Natural killer cell (primary cell): Measurements from ENCODE around the gene RAPGEF1. TPM values are rescaled to one million over a fixed set of nuclear protein-coding genes. Genes with fewer than 3 reads are reported as not detected.

Experiments
- ATAC-seq, 3 donors: fragments of 150-1000 bp in 2 of 3; fragments of 200-7000 bp in 1 of 3; cut with Tn5 transposase; 1 replicate in 1 of 3; 2 replicates in 2 of 3; pipeline ENCODE4 v1.10.0; 2021; ENCODE audit warnings: mild to moderate bottlenecking in 2 of 3, moderate library complexity in 2 of 3
- DNase-seq, 2 donors: peaks; one replicate each; pipeline versions ENCODE4 v3.0.0 to v3.0.0-alpha.2; 2013 to 2021; ENCODE audit warnings: mixed read lengths in 1 of 2
- H3K27ac ChIP-seq: one replicate; pipeline ENCODE4 v1.5.1; 2013; ENCODE audit warnings: mild to moderate bottlenecking, low read length
- H3K27me3 ChIP-seq: one replicate; pipeline ENCODE4 v1.6.1; 2013; ENCODE audit warnings: low read length; ENCODE audit not compliant: control insufficient read depth, insufficient read depth
- H3K36me3 ChIP-seq: one replicate; pipeline ENCODE4 v1.6.1; 2013; ENCODE audit warnings: low read length; ENCODE audit not compliant: control insufficient read depth, insufficient read depth
- H3K4me1 ChIP-seq: one replicate; pipeline ENCODE4 v1.6.1; 2013; ENCODE audit warnings: low read length; ENCODE audit not compliant: control insufficient read depth, insufficient read depth
- H3K4me3 ChIP-seq: one replicate; pipeline ENCODE4 v1.5.1; 2013; ENCODE audit warnings: low read length
- H3K9me3 ChIP-seq: one replicate; pipeline ENCODE4 v1.6.1; 2013; ENCODE audit warnings: low read length; ENCODE audit not compliant: control insufficient read depth, insufficient read depth
- H3K27ac Mint-ChIP-seq, 2 donors: one replicate each; pipeline ENCODE4 v1.8.0; 2022; ENCODE audit warnings: mild to moderate bottlenecking in 2 of 2, mixed read lengths in 2 of 2, moderate library complexity in 1 of 2
- H3K27me3 Mint-ChIP-seq, 2 donors: one replicate each; pipeline ENCODE4 v1.8.0; 2022; ENCODE audit warnings: low read depth in 2 of 2, mixed read lengths in 2 of 2
- H3K36me3 Mint-ChIP-seq: one replicate; pipeline ENCODE4 v1.8.0; 2022; ENCODE audit warnings: mixed read lengths
- H3K4me1 Mint-ChIP-seq, 2 donors: one replicate each; pipeline ENCODE4 v1.8.0; 2022; ENCODE audit warnings: mixed read lengths in 2 of 2
- H3K4me3 Mint-ChIP-seq: one replicate; pipeline ENCODE4 v1.8.0; 2022; ENCODE audit warnings: mild to moderate bottlenecking, moderate library complexity, mixed read lengths
- H3K9me3 Mint-ChIP-seq, 2 donors: one replicate each; pipeline ENCODE4 v1.8.0; 2022; ENCODE audit warnings: mixed read lengths in 2 of 2
- CTCF ChIP-seq: fragments of 200-600 bp; IDR thresholded peaks from one replicate; pipeline ENCODE4 v1.8.0; 2022; ENCODE audit warnings: antibody characterized with exemption
- WGBS: methylation state at CpG from one replicate; pipeline ENCODE4 v1.1.7; 2013; ENCODE audit warnings: missing lambda C conversion rate; ENCODE audit not compliant: insufficient coverage; 5-methylcytosine and 5-hydroxymethylcytosine counted together
- intact Hi-C: fragments of 100-400 bp; cut with micrococcal nuclease; formaldehyde crosslinking; loops from one replicate; pipeline ENCODE4 v1.14.2; 2022
- total RNA-seq, 4 donors: library from RNA; stranded (reverse); fragments of 120-200 nt in 1 of 4; gene quantifications; one replicate each; pipeline versions ENCODE4 v1.2.3 to v1.2.4, GENCODE V29; 2013 to 2022

Gene RAPGEF1
- total RNA-seq, 3 donors from 2014 or later (not counting 1 experiment from before 2014, with no cell fraction given): 210 to 224 (median 222) TPM

DNA sequence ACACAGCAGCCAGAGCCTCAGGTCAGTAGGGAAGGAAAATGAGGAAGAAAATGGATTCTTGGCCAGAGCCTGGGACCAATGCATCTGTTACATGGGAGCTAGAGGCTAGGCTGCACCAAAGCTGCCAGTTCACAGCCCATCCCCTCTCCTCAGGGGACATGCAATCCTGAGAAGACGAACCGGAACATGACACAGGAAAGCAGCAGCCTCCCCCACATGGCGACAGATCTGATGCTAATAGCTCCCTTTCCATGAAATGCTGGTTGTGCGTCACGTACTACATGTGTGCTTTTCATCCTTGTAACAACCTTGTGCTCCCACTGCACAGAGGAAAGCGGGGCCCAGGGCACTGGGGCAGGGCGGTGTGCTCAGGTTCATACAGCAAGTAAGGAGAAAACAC is 127.0 kb downstream of the RAPGEF1 start:
- Histone ChIP-seq H3K9me3 (no peaks in the 10 kb centered on the region), H3K4me1 (no peaks in the 10 kb centered on the region), H3K27me3 (no peaks in the 10 kb centered on the region), H3K27ac (no peak overlapping the region), H3K4me3 (no peak overlapping the region), H3K36me3 (peaks cover 74% of the 10 kb centered on the region)
- H3K4me3 Mint-ChIP-seq: no peak overlapping the region
- WGBS: 100% methylated on average over 7 of the region's 7 CpGs
- intact Hi-C loops: no loop called here
- no peak for TF ChIP-seq CTCF
- no peak for ATAC-seq
- peaks cover 30 to 32% of the 10 kb centered on the region in 2 donors for H3K4me1 Mint-ChIP-seq
- no peaks in the 10 kb centered on the region for H3K9me3 Mint-ChIP-seq
- H3K36me3 Mint-ChIP-seq: peaks cover 7% of the 10 kb centered on the region
- H3K27ac Mint-ChIP-seq: peak overlapping the region in 1 of 2 donors; percentile 53
- no peaks in the 10 kb centered on the region for H3K27me3 Mint-ChIP-seq
- no peak for DNase-seq

DNA sequence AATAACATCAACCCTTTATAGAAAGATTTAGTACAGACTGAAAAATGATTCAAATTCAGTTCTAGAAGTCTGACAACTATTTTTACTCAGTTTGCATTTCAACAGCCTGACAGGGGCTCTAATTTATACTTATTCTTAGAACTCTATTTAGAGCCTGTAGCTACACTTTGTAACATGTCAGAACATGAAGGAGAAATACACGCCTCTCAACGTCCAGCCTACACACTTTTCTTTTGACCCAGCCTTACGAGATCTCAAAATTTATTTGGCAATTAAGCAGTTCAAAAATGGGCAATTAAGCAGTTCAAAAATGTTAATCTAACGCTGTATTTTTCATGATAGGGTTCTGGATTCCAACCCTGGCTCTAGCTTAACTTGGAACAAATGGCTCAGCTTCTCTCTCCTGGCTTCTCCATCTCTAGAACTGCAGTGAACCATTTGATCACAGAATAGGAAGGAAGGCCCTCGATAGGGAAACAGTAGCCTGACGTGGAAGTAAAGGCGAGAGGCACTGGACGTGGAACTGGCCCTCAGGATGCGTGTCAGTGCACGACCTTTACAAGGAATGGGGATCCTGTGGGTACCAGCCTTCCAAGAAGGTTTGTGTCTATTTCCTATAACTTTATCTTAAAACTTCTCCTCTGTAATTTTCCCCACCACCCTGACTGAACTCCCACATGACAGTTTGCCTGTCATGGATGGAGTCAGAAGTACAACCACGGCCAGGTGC is 128.1 kb downstream of the RAPGEF1 start:
- H3K9me3 ChIP-seq: no peaks in the 10 kb centered on the region
- no peaks in the 10 kb centered on the region for H3K27me3 ChIP-seq
- H3K4me1 Mint-ChIP-seq: peaks cover 30 to 35% of the 10 kb centered on the region in 2 donors
- no peak for DNase-seq
- peaks cover 75% of the 10 kb centered on the region for H3K36me3 ChIP-seq
- peaks cover 7% of the 10 kb centered on the region for H3K36me3 Mint-ChIP-seq
- H3K27ac ChIP-seq: no peak overlapping the region
- peak overlapping the region in 1 of 2 donors; percentile 60 for H3K27ac Mint-ChIP-seq
- intact Hi-C loops: no loop called here
- no peak overlapping the region for H3K4me3 ChIP-seq
- no peaks in the 10 kb centered on the region for H3K4me1 ChIP-seq
- no peaks in the 10 kb centered on the region for H3K27me3 Mint-ChIP-seq
- H3K9me3 Mint-ChIP-seq: no peaks in the 10 kb centered on the region
- WGBS: 97% methylated on average over 11 of the region's 11 CpGs
- no peak overlapping the region for H3K4me3 Mint-ChIP-seq
- no peak for TF ChIP-seq CTCF
- no peak for ATAC-seq

GRCh38 chr9:131610231-131610761 is 129.6 kb downstream of the RAPGEF1 start:
- Mint-ChIP-seq H3K9me3 (no peaks in the 10 kb centered on the region), H3K4me3 (no peak overlapping the region), H3K27me3 (no peaks in the 10 kb centered on the region), H3K4me1 (peaks cover 24 to 36% of the 10 kb centered on the region in 2 donors), H3K27ac (peak overlapping the region; percentile 32 to 45), H3K36me3 (peaks cover 7% of the 10 kb centered on the region)
- intact Hi-C loops: no loop called here
- WGBS: 81% methylated on average over 7 of the region's 7 CpGs
- ATAC-seq (no peak), DNase-seq (no peak)
- no peaks in the 10 kb centered on the region for H3K27me3 ChIP-seq
- TF ChIP-seq CTCF: no peak
- H3K36me3 ChIP-seq: peaks cover 74% of the 10 kb centered on the region
- H3K27ac ChIP-seq: no peak overlapping the region
- no peak overlapping the region for H3K4me3 ChIP-seq
- no peaks in the 10 kb centered on the region for H3K4me1 ChIP-seq
- no peaks in the 10 kb centered on the region for H3K9me3 ChIP-seq
